Activated naive CD4-positive, alpha-beta T cell treated with anti-CD3 and anti-CD28 coated beads for 36 hours (primary cell): ENCODE data around the gene ZNF841. TPM values are rescaled to one million over a fixed set of nuclear protein-coding genes. Genes with fewer than 3 reads are reported as not detected.

Experiments
- CTCF ChIA-PET: fragments of 350-600 bp; sonication (Branson Sonifier 250); formaldehyde crosslinking; loops from one replicate; lab custom pipeline; 2021; ENCODE audit warnings: antibody characterized with exemption; lab: Charles Lee
- DNase-seq: peaks from one replicate; pipeline ENCODE4 v3.0.0-alpha.2; 2020
- H3K27ac Mint-ChIP-seq: one replicate; pipeline ENCODE4 v1.8.0; 2021; ENCODE audit warnings: mild to moderate bottlenecking, mixed read lengths
- H3K27me3 Mint-ChIP-seq: one replicate; pipeline ENCODE4 v1.8.0; 2021; ENCODE audit warnings: low read depth, mixed read lengths
- H3K36me3 Mint-ChIP-seq: one replicate; pipeline ENCODE4 v1.8.0; 2021; ENCODE audit warnings: low read depth, mixed read lengths
- H3K4me1 Mint-ChIP-seq: one replicate; pipeline ENCODE4 v1.8.0; 2021; ENCODE audit warnings: low read depth, mixed read lengths
- H3K4me3 Mint-ChIP-seq: one replicate; pipeline ENCODE4 v1.8.0; 2021; ENCODE audit warnings: mild to moderate bottlenecking, moderate library complexity, mixed read lengths
- H3K9me3 Mint-ChIP-seq: one replicate; pipeline ENCODE4 v1.8.0; 2021; ENCODE audit warnings: mixed read lengths
- intact Hi-C: fragments of 100-400 bp; cut with micrococcal nuclease; formaldehyde crosslinking; loops from one replicate; pipeline ENCODE4 v1.15.1; 2023
- total RNA-seq, 2 experiments: library from RNA; stranded (reverse); gene quantifications; one replicate each; pipeline ENCODE4 v1.2.3, GENCODE V29; 2021

ZNF841 gene
- total RNA-seq = 10 to 100 TPM; 13.3 to 15.5 TPM

DNA sequence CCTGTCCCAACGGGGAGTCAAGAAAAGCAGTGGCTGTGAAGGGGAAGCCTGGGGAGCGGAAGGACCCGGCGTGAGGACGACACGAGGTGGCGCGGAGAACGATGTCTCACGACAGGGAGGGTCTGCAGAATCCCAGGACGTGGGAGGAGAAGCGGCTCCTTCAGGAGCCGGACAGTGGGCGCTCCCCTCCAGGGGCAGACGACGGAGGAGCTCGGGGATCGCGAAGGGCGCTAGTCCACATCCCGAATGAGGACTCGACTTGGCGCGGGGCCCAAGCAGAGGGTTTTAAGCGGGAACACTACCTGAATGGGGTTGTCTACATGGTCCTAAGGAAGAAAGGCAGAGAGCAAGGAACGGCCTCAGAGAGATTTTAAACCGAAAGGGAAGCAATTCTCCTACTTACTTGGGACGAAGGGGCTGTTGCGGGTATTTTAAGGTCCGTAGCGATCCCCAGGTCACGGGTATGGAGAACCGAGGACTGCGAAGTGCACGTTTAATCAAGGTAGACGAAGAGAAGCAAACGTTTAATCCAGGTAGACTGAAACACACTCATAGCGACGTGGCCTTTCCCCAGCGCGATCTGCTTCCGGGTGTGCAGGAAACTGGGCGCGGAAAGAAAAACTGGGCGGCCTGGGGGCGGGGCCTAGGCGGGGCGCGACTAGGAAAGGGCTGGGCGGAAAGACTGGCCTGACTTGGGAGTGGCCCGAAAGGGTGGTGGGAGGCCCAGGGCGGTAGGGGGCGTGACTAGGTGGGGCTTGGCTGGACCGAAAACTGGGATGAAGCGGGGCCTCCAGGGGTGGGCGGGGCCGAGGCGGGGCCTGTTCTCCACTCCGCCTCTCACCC is at the start of gene ZNF841:
Gene ZNF841, minus strand, starts transcription at position 594 of the 843 bp plus-strand sequence. CDS start 10,964 bp downstream, outside the sequence.
- peak within 1 kb of the TSS; percentile 91 for H3K4me3 Mint-ChIP-seq
- no peaks in the 10 kb centered on the region for H3K27me3 Mint-ChIP-seq
- H3K36me3 Mint-ChIP-seq = peaks cover 65% of the 10 kb centered on the region
- H3K4me1 Mint-ChIP-seq = peaks cover 19% of the 10 kb centered on the region
- intact Hi-C loops = loop anchor here (1.0 to 5.0 kb wide), 3 partner anchors 46 to 169 kb away; partner anchors contain the start of gene ZNF613
- CTCF ChIA-PET = no interaction called here
- peak; percentile 94 for DNase-seq
- H3K9me3 Mint-ChIP-seq = peaks cover 61% of the 10 kb centered on the region
- H3K27ac Mint-ChIP-seq = peak within 1 kb of the TSS; percentile 93

DNA sequence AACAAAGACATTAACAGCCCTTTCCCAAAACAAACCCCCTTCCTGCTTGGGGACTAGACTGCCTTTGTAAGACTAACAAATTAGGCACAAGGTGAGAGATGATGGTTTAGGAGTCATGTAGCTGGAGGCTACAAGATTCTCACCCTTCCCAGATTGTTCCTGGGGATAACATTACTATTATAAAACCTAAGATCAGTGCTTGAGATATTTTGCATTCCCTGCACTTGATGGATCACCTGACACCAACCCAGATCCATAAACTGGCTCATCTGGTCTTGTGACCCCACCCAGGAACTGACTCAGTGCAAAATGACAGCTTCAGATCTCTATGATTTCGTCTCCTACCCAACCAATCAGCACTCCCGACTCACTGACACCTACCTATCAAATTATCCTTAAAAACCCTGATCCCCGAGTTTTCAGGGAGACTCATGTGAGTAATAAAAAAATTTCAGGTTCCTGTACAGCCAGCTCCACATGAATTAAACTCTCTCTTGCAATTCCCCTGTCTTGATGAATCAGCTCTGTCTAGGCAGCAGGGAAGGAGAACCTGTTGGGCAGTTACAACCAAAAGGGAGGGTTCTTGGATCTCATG is 46.5 kb upstream of the ZNF841 start:
- peaks cover 24% of the 10 kb centered on the region for H3K36me3 Mint-ChIP-seq
- no peak overlapping the region for H3K27ac Mint-ChIP-seq
- intact Hi-C loops = no loop called here

DNA sequence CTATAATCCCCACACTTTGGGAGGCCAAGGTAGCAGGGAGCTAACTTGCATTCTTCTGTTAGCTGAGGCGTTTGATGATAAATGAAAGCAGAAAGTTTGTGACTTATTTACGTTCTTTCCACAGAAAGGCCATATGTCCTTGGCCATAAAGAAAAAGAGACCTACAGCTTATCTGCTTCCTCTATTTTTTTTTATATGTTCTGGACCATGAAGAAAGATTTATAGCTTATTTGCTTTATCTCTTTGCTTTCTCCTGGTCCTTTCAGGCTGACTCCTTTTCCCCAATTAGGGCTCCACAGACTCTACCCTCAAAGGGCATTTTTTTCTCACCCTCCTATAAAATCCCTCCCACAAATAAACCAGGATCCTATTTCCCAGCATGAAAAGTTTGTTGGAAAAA is 45.6 kb upstream of the ZNF841 start:
- peaks cover 23% of the 10 kb centered on the region for H3K4me1 Mint-ChIP-seq
- CTCF ChIA-PET = interaction anchor here (1.0 kb wide), 2 partner anchors 18 to 238 kb away, joined by 3 read pairs; no protein-coding TSS in a partner anchor
- H3K9me3 Mint-ChIP-seq = peaks cover 15% of the 10 kb centered on the region
- no peak for DNase-seq
- H3K36me3 Mint-ChIP-seq = peaks cover 23% of the 10 kb centered on the region
- intact Hi-C loops = no loop called here
- H3K27me3 Mint-ChIP-seq = no peaks in the 10 kb centered on the region
- no peak overlapping the region for H3K27ac Mint-ChIP-seq
- H3K4me3 Mint-ChIP-seq = no peak overlapping the region

More for the DNA sequence above, 46.5 kb upstream of the ZNF841 start:
- Mint-ChIP-seq H3K27me3 (no peaks in the 10 kb centered on the region), H3K4me3 (no peak overlapping the region), H3K9me3 (peaks cover 19% of the 10 kb centered on the region), H3K4me1 (peaks cover 23% of the 10 kb centered on the region)
- CTCF ChIA-PET = no interaction called here
- DNase-seq = no peak

DNA sequence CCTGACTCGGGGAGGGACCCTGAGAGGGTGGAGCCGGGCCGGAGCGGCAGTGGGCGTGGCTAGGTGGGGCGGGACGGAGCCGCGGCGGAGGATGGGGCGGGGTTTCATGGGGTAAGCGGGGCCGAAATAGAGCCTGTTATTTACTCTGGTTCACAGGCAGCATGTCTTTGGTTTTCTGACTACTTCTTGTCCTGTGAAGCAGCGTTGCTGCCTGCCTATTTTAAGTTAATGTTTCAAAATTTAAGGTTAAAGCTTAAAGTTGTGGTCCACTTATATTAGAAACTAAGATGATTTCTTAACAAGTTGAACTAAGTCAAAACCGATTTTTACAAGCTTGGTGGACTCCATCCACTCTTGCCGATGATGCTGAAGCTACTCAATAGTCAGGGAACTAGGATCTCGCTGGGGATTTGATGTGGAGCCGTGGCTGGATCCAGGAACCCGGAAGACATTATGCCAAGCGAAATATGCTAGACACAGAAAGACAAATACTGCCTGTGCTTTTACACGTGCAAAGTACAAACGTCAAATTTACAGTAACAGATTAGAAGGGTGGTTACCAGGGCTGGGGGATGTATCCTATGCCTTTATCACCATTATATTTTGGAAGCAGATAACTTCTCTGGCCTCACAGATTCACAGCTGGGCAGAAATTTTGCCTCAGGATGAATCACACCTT is 44.6 kb upstream of the ZNF841 start:
- H3K4me3 Mint-ChIP-seq = peak overlapping the region; percentile 96
- DNase-seq = no peak

DNA sequence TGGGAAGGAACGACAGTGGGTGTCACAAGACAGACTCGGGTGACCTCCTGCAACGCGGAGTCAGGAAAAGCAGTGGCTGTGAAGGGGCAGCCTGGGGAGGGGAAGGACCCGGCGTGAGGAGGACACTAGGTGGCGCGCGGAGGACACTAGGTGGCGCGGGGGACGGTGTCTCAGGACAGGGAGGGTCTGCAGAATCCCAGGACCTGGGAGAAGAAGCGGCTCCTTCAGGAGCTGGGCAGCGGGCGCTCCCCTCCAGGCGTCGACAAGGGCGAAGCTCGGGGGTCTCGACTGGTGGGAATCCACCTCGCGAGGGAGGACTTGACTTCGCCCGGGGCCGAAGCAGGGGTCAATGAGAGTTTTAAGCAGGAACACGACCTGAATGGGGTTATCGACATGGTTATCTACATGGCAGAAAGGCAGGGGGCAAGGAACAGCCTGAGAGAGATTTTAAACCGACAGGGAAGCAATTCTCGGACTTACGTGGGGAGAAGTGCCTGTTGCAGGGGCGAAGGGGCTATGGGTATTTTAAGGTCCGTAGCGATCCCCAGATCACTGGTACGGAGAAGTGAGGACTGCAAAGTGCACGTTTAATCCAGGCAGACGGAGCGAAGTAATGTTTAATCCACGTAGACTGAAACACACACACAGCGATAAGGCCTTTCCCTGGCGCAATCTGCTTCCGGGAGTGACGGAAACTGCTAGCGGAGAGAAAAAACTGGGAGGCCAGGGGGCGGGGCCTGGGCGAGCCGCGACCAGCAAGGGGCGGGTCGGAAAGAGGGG is 43.9 kb upstream of the ZNF841 start, which contains the start of gene ZNF616:
Gene ZNF616, minus strand, starts transcription at position 687 of the 780 bp plus-strand sequence. CDS start 9,426 bp downstream, outside the sequence.
- intact Hi-C loops = loop anchor here (1.0 kb wide), 4 partner anchors 32 to 130 kb away; partner anchors contain the start of genes ZNF766 and ZNF836
- Mint-ChIP-seq H3K27ac (peak within 1 kb of the TSS; percentile 93), H3K4me3 (peak within 1 kb of the TSS; percentile 96), H3K27me3 (no peaks in the 10 kb centered on the region), H3K4me1 (peaks cover 24% of the 10 kb centered on the region), H3K36me3 (peaks cover 38% of the 10 kb centered on the region), H3K9me3 (peaks cover 14% of the 10 kb centered on the region)
- CTCF ChIA-PET = interaction anchor here (2.6 kb wide), 1 partner anchor 98 kb away, joined by 15 read pairs; no protein-coding TSS in a partner anchor
- DNase-seq = peak; percentile 99

More for the DNA sequence above, 44.6 kb upstream of the ZNF841 start:
- Mint-ChIP-seq H3K9me3 (peaks cover 13% of the 10 kb centered on the region), H3K36me3 (peaks cover 31% of the 10 kb centered on the region), H3K4me1 (peaks cover 23% of the 10 kb centered on the region), H3K27ac (peak overlapping the region; percentile 93), H3K27me3 (no peaks in the 10 kb centered on the region)
- intact Hi-C loops = loop anchor here (1.0 kb wide), 1 partner anchor 49 kb away; no protein-coding TSS in a partner anchor
- CTCF ChIA-PET = interaction anchor here (1.0 kb wide), 1 partner anchor 19 kb away, joined by 3 read pairs; no protein-coding TSS in a partner anchor

DNA sequence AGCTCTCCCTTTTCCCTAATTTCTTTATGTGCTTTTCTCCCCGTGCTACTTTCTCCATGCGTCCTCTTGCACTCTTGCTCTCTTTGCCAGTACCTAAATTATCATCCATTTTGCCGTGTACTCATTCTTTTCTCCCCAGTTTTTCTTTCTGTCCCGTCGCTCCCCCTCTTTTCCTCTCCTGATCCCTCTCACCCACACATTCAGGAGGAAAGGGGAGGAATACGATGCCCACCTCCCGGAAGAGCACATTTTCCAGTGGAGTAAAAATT is 43.4 kb upstream of the ZNF841 start:
- peak overlapping the region; percentile 96 for H3K4me3 Mint-ChIP-seq
- peaks cover 43% of the 10 kb centered on the region for H3K36me3 Mint-ChIP-seq
- H3K4me1 Mint-ChIP-seq = peaks cover 24% of the 10 kb centered on the region
- CTCF ChIA-PET = interaction anchor here (2.6 kb wide), 1 partner anchor 98 kb away, joined by 15 read pairs; no protein-coding TSS in a partner anchor
- DNase-seq = no peak
- intact Hi-C loops = loop anchor here (1.0 kb wide), 3 partner anchors 32 to 130 kb away; partner anchors contain the start of genes ZNF766 and ZNF836
- no peaks in the 10 kb centered on the region for H3K27me3 Mint-ChIP-seq
- peaks cover 15% of the 10 kb centered on the region for H3K9me3 Mint-ChIP-seq
- peak overlapping the region; percentile 93 for H3K27ac Mint-ChIP-seq

DNA sequence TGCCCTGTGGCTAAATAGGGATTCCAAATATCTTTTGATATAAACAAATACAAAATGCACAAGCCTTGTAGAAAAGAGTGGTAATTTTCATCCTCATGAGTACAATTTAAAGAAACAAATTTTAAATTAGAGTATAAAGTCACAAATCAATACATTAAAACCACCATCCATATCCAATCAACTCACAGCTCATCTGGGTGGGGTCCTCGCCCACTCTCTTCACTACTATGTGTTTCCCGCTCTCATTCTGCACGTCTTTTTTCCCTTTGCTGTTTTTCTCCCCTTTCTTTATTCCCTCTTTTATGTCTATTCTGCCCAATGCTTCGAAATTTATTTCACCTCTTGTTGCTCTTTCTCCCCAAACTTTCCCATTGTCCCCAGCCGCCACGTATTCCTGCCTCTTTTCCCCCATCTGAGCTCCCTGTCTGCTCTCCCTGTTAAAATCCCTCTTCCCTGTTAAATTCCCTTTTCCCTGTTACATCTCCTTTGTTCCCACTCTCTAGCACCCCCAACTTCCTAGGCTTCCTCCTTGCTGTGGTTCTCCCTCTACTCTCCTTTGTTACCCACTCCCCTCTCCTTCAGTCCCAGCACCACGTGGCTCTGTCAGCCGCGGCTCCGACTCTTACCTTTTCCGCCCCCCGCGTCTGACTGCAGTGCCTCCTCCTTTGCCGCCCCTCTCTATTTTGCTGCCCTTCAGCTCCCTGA is 42.9 kb upstream of the ZNF841 start:
- Mint-ChIP-seq H3K36me3 (peaks cover 47% of the 10 kb centered on the region), H3K27me3 (no peaks in the 10 kb centered on the region), H3K9me3 (peaks cover 18% of the 10 kb centered on the region), H3K4me1 (peaks cover 24% of the 10 kb centered on the region), H3K4me3 (peak overlapping the region; percentile 96), H3K27ac (peak overlapping the region; percentile 93)
- DNase-seq = peak; percentile 27
- CTCF ChIA-PET = interaction anchor here (0.5 to 2.6 kb wide), 2 partner anchors 99 to 362 kb away, joined by 3 to 15 read pairs; no protein-coding TSS in a partner anchor
- intact Hi-C loops = no loop called here

DNA sequence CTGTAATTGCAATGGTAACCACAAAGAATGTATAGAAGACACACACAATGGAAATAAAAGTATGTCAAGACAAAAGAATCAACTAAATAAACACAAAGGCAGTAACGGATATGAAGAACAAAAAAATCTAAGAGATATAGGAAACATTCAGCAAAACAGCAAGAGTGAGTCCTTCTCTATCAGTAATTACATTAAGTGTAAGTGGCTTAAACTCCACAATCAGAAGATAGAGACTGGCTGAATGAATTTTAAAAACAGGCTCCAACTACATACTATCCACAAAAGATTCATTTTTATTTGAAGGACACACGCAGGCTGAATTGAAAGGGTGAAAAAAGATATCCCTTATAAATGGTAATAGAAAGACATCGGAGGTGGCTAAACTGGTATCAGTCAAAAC is 24.7 kb upstream of the ZNF841 start:
- Mint-ChIP-seq H3K4me1 (no peaks in the 10 kb centered on the region), H3K4me3 (no peak overlapping the region), H3K36me3 (peaks cover 93% of the 10 kb centered on the region), H3K9me3 (peaks cover 69% of the 10 kb centered on the region), H3K27ac (no peak overlapping the region), H3K27me3 (no peaks in the 10 kb centered on the region)
- CTCF ChIA-PET = no interaction called here
- no peak for DNase-seq
- intact Hi-C loops = no loop called here

DNA sequence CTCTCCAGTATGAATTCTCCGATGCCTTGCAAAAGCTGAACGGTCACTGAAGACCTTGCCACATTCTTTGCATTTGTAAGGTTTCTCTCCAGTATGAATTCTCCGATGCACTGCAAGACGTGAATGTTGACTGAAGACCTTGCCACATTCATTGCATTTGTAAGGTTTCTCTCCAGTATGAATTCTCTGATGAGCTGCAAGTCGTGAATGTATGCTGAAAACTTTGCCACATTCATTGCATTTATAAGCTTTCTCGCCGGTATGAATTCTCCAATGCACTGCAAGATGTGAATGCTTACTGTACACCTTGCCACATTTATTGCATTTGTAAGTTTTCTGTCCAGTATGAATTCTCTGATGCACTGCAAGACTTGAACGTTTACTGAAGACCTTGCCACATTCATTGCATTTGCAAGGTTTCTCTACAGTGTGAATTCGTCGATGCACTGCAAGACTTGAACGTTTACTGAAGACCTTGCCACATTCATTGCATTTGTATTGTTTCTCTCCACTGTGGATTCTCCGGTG is 20.0 kb upstream of the ZNF841 start:
- intact Hi-C loops = no loop called here
- peaks cover 73% of the 10 kb centered on the region for H3K36me3 Mint-ChIP-seq
- no peaks in the 10 kb centered on the region for H3K27me3 Mint-ChIP-seq
- DNase-seq = no peak
- H3K27ac Mint-ChIP-seq = no peak overlapping the region
- H3K4me3 Mint-ChIP-seq = no peak overlapping the region
- no peaks in the 10 kb centered on the region for H3K4me1 Mint-ChIP-seq
- peaks cover 87% of the 10 kb centered on the region for H3K9me3 Mint-ChIP-seq
- CTCF ChIA-PET = interaction anchor here (0.7 kb wide), 1 partner anchor 406 kb away, joined by 3 read pairs; no protein-coding TSS in a partner anchor

DNA sequence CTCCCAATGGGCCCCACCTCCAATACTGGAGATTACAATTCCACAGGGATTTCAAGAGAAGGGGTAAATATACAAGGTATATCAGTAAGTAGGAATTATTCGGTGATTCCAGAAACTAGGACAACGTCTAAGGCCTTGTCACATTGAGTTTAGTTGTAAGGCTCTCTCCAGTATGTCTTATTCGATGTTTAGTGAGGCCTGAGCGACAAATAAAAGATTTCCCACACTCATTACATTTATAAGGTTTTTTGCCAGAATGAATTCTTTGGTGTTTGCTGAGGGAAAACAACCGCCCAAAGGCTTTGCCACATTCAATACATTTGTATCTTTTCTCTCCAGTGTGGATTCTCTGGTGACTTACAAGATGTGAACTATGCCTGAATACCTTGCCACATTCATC is 19.1 kb upstream of the ZNF841 start:
- no peak for DNase-seq
- Mint-ChIP-seq H3K27ac (no peak overlapping the region), H3K27me3 (no peaks in the 10 kb centered on the region), H3K4me3 (no peak overlapping the region), H3K9me3 (peaks cover 86% of the 10 kb centered on the region), H3K4me1 (no peaks in the 10 kb centered on the region), H3K36me3 (peaks cover 69% of the 10 kb centered on the region)
- CTCF ChIA-PET = no interaction called here
- intact Hi-C loops = no loop called here

DNA sequence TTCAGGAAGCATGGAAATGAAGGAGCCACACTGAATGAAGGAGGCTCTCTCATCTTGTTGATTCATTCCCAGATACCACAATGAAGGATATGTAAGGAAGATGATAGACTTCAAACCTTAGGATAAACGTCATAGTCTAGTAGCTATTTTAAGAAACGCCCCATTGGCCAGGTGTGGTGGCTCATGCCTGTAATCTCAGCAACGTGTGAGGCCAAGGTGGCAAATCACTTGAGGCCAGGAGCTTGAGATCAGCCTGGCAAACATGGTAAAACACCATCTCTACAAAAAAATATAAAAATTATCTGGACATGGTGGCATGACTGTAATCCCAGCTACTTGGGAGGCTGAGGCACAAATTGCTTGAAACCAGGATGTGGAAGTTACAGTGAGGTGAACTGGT is 17.1 kb upstream of the ZNF841 start:
- intact Hi-C loops = no loop called here
- CTCF ChIA-PET = interaction anchor here (0.6 kb wide), 1 partner anchor 25 kb away, joined by 3 read pairs; no protein-coding TSS in a partner anchor
- Mint-ChIP-seq H3K4me3 (no peak overlapping the region), H3K9me3 (peaks cover 76% of the 10 kb centered on the region), H3K36me3 (peaks cover 54% of the 10 kb centered on the region), H3K27ac (no peak overlapping the region), H3K4me1 (no peaks in the 10 kb centered on the region), H3K27me3 (no peaks in the 10 kb centered on the region)
- DNase-seq = no peak
